Endothelial cell of coronary artery (primary cell): ENCODE data around the gene SH2B3. TPM values are rescaled to one million over a fixed set of nuclear protein-coding genes. Genes with fewer than 3 reads are reported as not detected.

Source experiments
- total RNA-seq: library from RNA; depleted of rRNA; stranded (reverse); fragments of >200 nt; gene quantifications from 2 replicates; pipeline ENCODE4 v1.2.3, GENCODE V29; 2014

The SH2B3 gene
- 55.9 and 56.7 TPM in 2 replicates for total RNA-seq

DNA sequence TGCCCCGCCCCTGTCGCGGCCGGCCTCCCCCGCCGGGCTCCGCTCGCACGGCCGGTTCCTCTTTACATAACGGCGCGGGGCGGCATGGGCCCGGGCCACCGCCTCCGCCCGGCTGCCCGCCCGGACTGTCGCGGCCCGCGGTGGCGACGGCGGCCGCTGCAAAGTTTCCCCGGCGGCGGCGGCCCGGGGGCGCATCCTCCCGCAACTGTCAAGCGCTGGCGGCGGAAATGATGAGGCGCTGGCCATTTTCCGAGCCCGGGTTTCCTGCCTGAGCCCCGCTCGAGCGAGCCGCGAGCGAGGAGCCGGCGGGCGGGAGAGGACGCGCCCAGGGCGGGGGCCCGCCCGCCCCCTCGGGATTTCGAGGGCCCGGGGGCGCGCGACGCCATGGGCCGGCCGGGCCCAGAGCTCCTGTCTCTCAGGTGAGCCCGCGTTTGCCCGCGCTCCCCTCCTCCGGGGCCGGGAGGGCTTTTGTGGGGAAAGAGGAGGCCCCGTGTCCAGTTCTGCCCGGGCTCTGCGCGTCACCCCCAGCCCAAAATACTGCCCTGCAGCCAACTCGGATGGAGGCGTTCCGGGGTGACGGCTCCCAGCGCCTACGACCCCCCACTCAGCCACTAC, at the start of gene SH2B3:
Gene SH2B3, plus strand, starts transcription at position 65 of the 615 bp plus-strand sequence. CDS start 12,223 bp downstream, outside the sequence.

DNA sequence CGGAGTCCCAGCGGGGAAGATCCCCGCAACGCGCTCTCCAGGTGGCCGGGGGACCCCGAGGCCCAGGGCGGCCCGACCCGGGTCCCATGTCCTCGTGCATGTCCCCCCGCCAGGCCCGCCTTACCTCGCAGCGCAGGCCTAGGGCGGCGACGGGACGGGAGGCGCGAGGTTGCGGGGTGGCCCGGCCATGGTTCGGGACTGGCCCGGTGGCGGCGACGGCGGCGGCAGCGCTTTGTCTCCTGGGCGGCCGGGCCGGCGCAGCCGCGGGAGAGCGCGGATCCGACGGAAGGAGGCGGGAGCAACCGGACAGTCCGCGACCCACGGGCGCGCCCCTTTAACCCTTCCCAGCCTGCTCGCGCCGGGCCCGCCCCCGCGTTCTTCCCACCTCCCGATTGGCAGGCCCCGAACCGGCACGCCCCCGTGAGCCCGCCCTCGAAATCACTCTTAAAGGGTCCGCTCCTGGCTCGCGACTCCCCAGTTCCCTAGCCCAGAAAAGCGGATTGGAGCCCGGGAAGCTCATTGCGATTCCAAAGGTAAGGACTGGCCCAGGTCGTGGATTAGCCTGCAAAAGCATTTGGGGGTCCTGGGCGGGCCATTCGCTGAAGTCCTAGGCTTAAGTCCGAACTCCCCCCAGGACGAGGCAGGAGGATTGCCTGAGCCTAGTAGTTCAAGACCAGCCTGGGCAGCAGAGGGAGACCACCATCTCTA, 36.8 kb upstream of the SH2B3 start, which contains the start of gene PHETA1:
Gene PHETA1, minus strand, starts transcription at position 308 of the 708 bp plus-strand sequence. CDS start 5,668 bp downstream, outside the sequence.

Other genes with a start within 250 kb of the SH2B3 start
- 7.5 and 7.9 TPM in 2 replicates for gene PHETA1, start 36.8 kb upstream of the SH2B3 start, total RNA-seq
- gene ATXN2, start 193.4 kb downstream of the SH2B3 start, total RNA-seq, result 15.1 and 28.5 TPM in 2 replicates